22Rv1 (cell line): ENCODE data around the gene PPRC1.

Source experiments
- H3K27ac ChIP-seq: fragments of 450-650 bp; 2 replicates; pipeline ENCODE4 v1.5.1; 2017
- ZFX ChIP-seq: fragments of 450-650 bp; IDR thresholded peaks from 2 replicates; pipeline ENCODE4 v1.6.1; 2017; ENCODE audit warnings: antibody characterized with exemption, borderline replicate concordance
- TF ChIP-seq, protein P1 (sequence below): fragments of 450-650 bp; IDR thresholded peaks from 2 replicates; pipeline ENCODE4 v1.5.1; 2017; ENCODE audit warnings: mild to moderate bottlenecking

Gene PPRC1

DNA sequence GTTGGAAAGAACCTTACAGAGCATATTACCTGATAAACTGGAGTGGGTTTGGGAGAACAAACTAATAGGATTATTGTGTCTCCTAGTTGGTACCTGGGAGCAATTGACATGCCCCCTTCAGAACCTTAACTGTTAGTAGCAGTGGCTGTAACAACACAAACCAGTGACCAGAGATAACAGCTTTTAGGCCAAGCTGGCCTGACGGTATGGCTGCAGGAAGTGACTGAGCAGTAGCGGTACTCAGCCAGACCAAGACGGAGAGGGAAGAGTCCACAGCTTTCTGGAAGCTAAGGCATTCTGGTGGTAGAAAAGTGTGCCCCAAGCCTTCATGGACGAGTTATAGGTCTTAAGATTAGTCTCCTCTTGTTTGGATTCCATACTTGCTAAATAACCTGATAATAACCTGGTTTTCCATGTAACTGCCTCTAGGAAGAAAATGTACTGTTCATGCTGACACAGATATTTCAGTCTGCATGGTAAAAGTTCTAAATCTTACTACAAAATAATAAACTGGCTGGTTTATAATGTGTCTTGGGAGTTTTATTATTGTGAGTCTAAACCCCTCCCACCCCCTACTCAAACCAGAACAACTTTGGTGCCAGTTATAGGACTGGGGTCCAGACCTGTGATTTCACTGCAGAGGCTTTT lies 30.6 kb downstream of the PPRC1 start:
- H3K27ac ChIP-seq, result no peak overlapping the region
- TF ChIP-seq, protein P1, sequence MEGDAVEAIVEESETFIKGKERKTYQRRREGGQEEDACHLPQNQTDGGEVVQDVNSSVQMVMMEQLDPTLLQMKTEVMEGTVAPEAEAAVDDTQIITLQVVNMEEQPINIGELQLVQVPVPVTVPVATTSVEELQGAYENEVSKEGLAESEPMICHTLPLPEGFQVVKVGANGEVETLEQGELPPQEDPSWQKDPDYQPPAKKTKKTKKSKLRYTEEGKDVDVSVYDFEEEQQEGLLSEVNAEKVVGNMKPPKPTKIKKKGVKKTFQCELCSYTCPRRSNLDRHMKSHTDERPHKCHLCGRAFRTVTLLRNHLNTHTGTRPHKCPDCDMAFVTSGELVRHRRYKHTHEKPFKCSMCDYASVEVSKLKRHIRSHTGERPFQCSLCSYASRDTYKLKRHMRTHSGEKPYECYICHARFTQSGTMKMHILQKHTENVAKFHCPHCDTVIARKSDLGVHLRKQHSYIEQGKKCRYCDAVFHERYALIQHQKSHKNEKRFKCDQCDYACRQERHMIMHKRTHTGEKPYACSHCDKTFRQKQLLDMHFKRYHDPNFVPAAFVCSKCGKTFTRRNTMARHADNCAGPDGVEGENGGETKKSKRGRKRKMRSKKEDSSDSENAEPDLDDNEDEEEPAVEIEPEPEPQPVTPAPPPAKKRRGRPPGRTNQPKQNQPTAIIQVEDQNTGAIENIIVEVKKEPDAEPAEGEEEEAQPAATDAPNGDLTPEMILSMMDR, result no peak
- TF ChIP-seq ZFX, result no peak

DNA sequence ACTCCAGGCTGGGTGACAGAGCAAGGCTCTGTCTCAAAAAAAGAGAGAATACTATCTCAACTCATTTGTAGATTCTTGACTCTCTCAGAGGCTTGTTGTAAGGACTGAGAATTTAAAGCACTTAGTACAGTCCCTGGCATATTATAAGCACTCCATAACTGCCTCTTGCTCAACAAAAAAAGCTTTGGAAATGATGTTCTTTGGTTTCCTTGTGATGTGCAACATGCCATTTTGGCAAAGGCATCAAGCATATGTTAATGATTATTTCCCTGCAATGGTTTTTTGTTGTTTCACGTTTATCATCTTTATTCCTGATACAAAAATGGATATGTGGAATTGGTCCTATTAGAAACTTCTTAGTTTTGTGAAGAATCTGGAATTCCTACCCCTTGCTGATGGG lies 35.0 kb downstream of the PPRC1 start:
- no peak for TF ChIP-seq ZFX
- TF ChIP-seq, protein P1, result no peak
- no peak overlapping the region for H3K27ac ChIP-seq

DNA sequence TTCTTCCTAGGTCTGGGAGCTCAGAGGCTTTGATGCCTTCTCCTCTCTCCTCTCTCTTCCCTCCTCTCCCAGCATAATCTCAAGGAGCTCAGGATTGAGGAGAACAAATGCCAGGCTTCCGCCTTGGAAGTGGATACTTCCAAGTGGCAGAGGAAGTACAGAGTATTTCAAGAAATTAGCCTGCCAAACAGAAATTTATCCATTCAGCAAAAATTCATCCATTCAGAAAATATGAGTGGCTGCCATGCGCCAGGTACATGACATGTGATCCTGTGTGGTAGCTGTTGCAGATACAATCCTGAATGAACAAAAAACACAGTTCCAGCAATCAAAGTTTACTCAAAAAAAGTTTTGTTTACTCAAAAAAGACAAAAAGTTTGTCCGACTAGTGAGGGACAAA lies 37.8 kb downstream of the PPRC1 start:
- TF ChIP-seq, protein P1, result no peak

DNA sequence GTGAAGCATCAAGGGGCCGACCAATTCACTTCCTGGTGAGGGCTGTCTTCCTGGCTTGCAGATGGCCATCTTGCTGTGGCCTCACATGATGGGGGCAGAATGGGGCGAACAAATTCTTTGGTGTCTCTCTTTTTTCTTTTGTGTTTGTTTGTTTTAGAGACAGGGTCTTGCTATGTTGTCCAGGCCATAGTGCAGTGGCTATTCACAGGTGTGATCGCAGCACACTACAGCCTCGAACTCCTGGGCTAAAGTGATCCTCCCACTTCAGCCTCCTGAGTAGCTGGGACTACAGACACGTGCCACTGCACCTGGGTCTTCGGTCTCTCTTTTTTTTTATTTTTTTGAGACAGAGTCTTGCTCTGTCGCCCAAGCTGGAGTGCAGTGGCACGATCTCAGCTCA lies 39.4 kb downstream of the PPRC1 start:
- H3K27ac ChIP-seq, result no peak overlapping the region
- no peak for TF ChIP-seq ZFX
- TF ChIP-seq, protein P1, result no peak

More for the DNA sequence above, 37.8 kb downstream of the PPRC1 start:
- no peak overlapping the region for H3K27ac ChIP-seq

DNA sequence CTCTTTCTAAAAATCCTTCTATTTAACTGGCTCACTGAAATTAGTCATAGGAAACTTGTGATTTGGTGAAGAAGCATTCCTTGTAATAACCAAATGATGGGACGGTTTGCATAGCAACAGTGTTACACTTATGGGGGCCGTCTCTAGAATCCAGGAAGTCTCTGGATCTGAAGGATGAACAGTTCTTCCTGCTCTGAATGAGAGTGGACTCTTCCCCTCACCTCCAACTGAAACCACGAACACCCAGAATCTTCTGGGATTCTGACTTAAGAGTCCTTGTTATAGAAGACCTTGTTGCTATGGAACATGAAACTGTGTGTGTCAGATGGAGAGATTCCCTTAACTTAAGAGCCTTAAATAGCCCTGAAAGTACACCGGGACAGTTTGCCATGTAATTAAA lies 42.6 kb downstream of the PPRC1 start:
- no peak overlapping the region for H3K27ac ChIP-seq

DNA sequence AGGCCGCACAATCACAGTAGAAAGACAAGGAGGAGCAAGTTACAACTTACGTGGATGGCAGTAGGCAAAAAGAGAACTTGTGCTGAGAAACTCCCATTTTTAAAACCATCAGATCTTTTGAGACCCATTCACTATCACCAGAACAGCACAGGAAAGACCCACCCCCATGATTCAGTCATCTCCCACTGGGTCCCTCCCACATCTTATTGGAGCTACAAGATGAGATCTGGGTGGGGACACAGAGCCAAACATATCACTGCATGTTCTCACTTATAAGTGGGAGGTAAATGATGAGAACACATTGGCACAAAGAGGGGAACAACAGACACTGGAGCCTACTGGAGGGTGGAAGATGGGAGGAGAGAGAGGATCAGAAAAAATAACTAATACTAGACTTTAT lies 51.8 kb downstream of the PPRC1 start:
- H3K27ac ChIP-seq, result no peak overlapping the region
- TF ChIP-seq, protein P1, result no peak
- TF ChIP-seq ZFX, result no peak

More for the DNA sequence above, 42.6 kb downstream of the PPRC1 start:
- TF ChIP-seq ZFX, result no peak
- TF ChIP-seq, protein P1, result no peak

DNA sequence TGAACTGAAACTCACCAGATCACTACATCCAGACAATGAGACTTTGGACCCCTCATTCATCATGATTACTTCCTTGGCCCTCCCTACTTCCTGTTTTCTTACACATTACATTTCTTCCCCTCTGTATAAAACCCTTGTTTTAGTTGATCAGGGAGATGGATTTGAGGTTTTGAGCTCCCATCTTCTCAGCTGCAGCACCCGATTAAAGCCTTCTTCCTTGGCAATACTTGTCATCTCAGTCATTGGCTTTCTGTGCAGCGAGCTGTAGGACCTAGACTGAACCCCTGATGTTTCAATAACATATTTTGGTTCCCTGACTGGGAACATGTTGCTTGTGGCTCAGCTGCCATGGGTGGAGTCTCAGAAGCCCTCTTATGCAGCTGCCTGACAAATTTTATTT lies 52.4 kb downstream of the PPRC1 start:
- H3K27ac ChIP-seq, result no peak overlapping the region
- TF ChIP-seq, protein P1, result no peak
- no peak for TF ChIP-seq ZFX
